Peyer's patch (tissue), 4 donors: ENCODE data around the gene AOC3. TPM values are rescaled to one million over a fixed set of nuclear protein-coding genes. Genes with fewer than 3 reads are reported as not detected.
"Not testable (repeated sequence)": the region's sequence is repeated elsewhere in the genome, so short reads cannot be mapped to it uniquely, and the experiment has no call there.

Experiments
- DNase-seq, 3 donors: peaks; one replicate each; pipeline ENCODE4 v3.0.0-alpha.2; 2017 to 2019
- H3K27ac ChIP-seq, 4 donors: fragments of 200-600 bp; sonication (generic); one replicate each; pipeline ENCODE4 v1.5.1; 2016 to 2019
- H3K27me3 ChIP-seq, 2 donors: fragments of 200-600 bp; sonication (generic); one replicate each; pipeline ENCODE4 v1.5.1; 2019
- H3K36me3 ChIP-seq, 3 donors: fragments of 200-600 bp; sonication (generic); one replicate each; pipeline ENCODE4 v1.5.1; 2016 to 2019
- H3K4me1 ChIP-seq, 4 donors: fragments of 200-600 bp; sonication (generic); one replicate each; pipeline ENCODE4 v1.5.1; 2016 to 2019
- H3K4me3 ChIP-seq, 4 donors: fragments of 200-600 bp; sonication (generic); 1 replicate in 3 of 4; 2 replicates in 1 of 4; pipeline ENCODE4 v1.5.1; 2016 to 2019; ENCODE audit warnings: mild to moderate bottlenecking in 1 of 4
- H3K9me3 ChIP-seq, 4 donors: fragments of 200-600 bp; sonication (generic); one replicate each; pipeline ENCODE4 v1.5.1; 2016 to 2019; ENCODE audit warnings: mild to moderate bottlenecking in 1 of 4
- POLR2A ChIP-seq, 2 donors: fragments of 450-650 bp; IDR thresholded peaks; one replicate each; pipeline ENCODE4 v1.5.1; 2017; ENCODE audit warnings: antibody characterized with exemption in 2 of 2, mild to moderate bottlenecking in 2 of 2, moderate library complexity in 2 of 2
- total RNA-seq, 4 donors: library from RNA; depleted of rRNA; stranded (reverse); fragments of >200 nt; gene quantifications; one replicate each; pipeline ENCODE4 v1.1.0, GENCODE V29; 2016
- TF ChIP-seq, protein P1 (sequence below), 6 experiments: fragments of 450-650 bp in 4 of 6; fragments of 200-600 bp in 2 of 6; sonication (generic) in 1 of 6; IDR thresholded peaks; one replicate each; pipeline ENCODE4 v1.5.1; 2017 to 2019; ENCODE audit warnings: antibody characterized with exemption in 6 of 6, mild to moderate bottlenecking in 3 of 6, moderate library complexity in 1 of 6

The AOC3 gene
- total RNA-seq, 4 donors from 2014 or later = 3.3 to 11.4 (median 7.0) TPM

DNA sequence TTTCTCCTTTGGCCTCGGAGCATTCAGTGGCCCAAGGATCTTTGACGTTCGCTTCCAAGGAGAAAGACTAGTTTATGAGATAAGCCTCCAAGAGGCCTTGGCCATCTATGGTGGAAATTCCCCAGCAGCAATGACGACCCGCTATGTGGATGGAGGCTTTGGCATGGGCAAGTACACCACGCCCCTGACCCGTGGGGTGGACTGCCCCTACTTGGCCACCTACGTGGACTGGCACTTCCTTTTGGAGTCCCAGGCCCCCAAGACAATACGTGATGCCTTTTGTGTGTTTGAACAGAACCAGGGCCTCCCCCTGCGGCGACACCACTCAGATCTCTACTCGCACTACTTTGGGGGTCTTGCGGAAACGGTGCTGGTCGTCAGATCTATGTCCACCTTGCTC, 1.4 kb downstream of the AOC3 start:
- Histone ChIP-seq H3K4me1 (peaks cover 0 to 22% (median 0%) of the 10 kb centered on the region in 4 donors), H3K36me3 (no peaks in the 10 kb centered on the region), H3K4me3 (peak overlapping the region in 2 of 4 donors; percentile 3 to 43), H3K27me3 (no peaks in the 10 kb centered on the region), H3K9me3 (no peaks in the 10 kb centered on the region), H3K27ac (peak overlapping the region; percentile 8 to 76 (median 54))
- no peak for DNase-seq
- TF ChIP-seq, protein P1, sequence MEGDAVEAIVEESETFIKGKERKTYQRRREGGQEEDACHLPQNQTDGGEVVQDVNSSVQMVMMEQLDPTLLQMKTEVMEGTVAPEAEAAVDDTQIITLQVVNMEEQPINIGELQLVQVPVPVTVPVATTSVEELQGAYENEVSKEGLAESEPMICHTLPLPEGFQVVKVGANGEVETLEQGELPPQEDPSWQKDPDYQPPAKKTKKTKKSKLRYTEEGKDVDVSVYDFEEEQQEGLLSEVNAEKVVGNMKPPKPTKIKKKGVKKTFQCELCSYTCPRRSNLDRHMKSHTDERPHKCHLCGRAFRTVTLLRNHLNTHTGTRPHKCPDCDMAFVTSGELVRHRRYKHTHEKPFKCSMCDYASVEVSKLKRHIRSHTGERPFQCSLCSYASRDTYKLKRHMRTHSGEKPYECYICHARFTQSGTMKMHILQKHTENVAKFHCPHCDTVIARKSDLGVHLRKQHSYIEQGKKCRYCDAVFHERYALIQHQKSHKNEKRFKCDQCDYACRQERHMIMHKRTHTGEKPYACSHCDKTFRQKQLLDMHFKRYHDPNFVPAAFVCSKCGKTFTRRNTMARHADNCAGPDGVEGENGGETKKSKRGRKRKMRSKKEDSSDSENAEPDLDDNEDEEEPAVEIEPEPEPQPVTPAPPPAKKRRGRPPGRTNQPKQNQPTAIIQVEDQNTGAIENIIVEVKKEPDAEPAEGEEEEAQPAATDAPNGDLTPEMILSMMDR (IDR thresholded peaks at IDR 0.05) = no peak
- no peak for TF ChIP-seq POLR2A (IDR thresholded peaks at IDR 0.05)

DNA sequence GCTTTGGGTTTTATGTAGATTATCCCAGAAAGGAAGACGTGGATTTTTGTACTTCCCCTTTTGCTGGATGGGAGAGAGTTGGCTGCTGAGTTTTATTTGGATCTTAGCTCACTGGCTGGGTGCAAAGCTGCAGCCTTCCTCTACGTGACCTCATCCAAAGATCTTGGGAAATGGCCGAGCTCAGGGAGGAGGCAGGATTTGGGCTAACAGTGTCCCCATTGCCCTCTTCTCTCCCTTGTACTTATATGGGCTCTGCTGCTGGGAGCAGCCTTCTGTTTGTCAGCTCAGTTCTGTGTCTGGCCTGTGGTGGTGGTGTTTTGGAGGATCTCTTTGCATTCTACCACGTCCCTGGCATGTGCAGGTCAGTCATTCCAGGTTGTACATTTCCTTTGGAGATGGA, 2.0 kb downstream of the AOC3 start:
- H3K27ac ChIP-seq = peak overlapping the region; percentile 8 to 76 (median 54)
- TF ChIP-seq POLR2A (IDR thresholded peaks at IDR 0.05) = no peak
- TF ChIP-seq, protein P1 (IDR thresholded peaks at IDR 0.05) = no peak

DNA sequence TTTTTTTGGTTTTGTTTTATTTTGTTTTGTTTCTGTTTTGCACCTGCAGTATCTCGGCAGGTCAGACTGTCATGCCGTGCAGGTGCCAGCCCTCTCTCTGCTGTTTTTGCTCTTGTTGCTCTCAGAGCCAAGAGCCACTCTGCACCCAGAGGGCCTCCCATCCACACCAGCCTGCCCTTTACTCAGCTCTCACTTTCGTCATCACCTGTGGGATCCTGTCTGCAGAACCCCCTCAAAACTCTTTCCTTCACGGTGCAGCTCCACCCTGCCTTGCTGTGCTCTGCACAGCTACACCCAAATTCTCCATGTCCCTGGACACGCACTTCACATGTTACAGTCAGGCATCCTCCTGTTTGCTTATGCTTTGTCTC, 2.6 kb downstream of the AOC3 start:
- Histone ChIP-seq H3K4me1 (peaks cover 0 to 22% (median 0%) of the 10 kb centered on the region in 4 donors), H3K36me3 (no peaks in the 10 kb centered on the region), H3K9me3 (no peaks in the 10 kb centered on the region), H3K4me3 (peak overlapping the region in 1 of 4 donors; percentile 43), H3K27me3 (no peaks in the 10 kb centered on the region), H3K27ac (peak overlapping the region in 2 of 4 donors; percentile 8 to 76)
- no peak for DNase-seq
- TF ChIP-seq POLR2A (IDR thresholded peaks at IDR 0.05) = no peak
- TF ChIP-seq, protein P1 (IDR thresholded peaks at IDR 0.05) = no peak

More for the DNA sequence above, 2.0 kb downstream of the AOC3 start:
- no peaks in the 10 kb centered on the region for H3K9me3 ChIP-seq
- H3K27me3 ChIP-seq = no peaks in the 10 kb centered on the region
- H3K36me3 ChIP-seq = no peaks in the 10 kb centered on the region
- H3K4me1 ChIP-seq = peaks cover 0 to 22% (median 0%) of the 10 kb centered on the region in 4 donors
- peak overlapping the region in 2 of 4 donors; percentile 12 to 43 for H3K4me3 ChIP-seq
- DNase-seq = no peak

DNA sequence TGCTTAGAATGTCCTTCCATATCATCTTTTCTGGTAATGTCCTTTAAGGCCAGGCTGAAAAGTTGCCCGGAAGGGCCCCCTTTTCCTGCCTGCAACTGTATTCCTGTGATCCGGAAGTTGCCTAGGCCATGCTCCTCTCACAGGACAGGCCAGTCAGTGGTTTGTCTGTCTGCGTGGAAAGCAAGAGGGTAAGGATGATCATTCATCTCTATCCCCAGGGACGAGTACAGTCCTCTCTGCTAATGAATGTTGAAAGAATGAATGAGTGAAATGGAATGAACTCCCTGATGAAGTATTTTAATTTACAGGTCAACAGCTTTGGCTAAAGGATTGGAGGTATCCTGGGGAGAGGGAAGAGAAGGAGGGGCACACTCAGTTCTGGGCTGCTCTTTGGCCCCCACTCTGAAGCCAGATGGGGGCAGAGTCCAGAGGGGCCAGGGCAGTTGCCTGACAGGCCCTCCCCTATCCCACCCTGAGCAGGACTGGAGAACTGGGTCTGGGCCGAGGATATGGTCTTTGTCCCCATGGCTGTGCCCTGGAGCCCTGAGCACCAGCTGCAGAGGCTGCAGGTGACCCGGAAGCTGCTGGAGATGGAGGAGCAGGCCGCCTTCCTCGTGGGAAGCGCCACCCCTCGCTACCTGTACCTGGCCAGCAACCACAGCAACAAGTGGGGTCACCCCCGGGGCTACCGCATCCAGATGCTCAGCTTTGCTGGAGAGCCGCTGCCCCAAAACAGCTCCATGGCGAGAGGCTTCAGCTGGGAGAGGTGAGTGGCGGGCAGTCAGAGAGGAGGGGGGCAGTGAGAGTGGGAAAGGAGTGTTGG, 3.2 kb downstream of the AOC3 start:
- DNase-seq = no peak
- Histone ChIP-seq H3K27me3 (no peaks in the 10 kb centered on the region), H3K9me3 (no peaks in the 10 kb centered on the region), H3K27ac (peak overlapping the region in 2 of 4 donors; percentile 10 to 76), H3K4me1 (peaks cover 0 to 17% (median 0%) of the 10 kb centered on the region in 4 donors), H3K36me3 (no peaks in the 10 kb centered on the region), H3K4me3 (peak overlapping the region in 1 of 4 donors; percentile 43)
- TF ChIP-seq POLR2A (IDR thresholded peaks at IDR 0.05) = no peak
- TF ChIP-seq, protein P1 (IDR thresholded peaks at IDR 0.05) = no peak

DNA sequence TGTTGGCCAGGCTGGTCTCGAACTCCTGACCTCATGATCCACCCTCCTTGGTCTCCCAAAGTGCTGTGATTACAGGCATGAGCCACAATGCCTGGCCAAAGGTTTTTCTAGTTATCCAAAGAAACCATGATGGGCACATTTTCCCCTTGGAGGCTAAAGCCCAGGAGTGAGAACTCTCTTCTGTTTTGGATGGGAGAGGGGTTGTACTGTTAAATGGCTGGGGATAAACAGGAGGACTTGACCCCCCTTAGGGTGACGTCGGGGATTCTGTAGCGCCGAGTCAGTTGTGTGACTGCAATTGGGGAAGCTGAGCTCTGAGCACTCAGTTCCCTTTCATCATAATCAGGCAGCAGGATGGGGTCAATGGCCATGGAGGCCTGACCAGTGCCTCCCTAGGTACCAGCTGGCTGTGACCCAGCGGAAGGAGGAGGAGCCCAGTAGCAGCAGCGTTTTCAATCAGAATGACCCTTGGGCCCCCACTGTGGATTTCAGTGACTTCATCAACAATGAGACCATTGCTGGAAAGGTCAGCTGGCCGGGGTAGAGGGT, 4.1 kb downstream of the AOC3 start:
- H3K36me3 ChIP-seq = no peaks in the 10 kb centered on the region
- no peak for DNase-seq
- H3K4me3 ChIP-seq = no peak overlapping the region
- no peaks in the 10 kb centered on the region for H3K9me3 ChIP-seq
- H3K27me3 ChIP-seq = no peaks in the 10 kb centered on the region
- TF ChIP-seq POLR2A (IDR thresholded peaks at IDR 0.05) = no peak
- TF ChIP-seq, protein P1 (IDR thresholded peaks at IDR 0.05) = no peak
- peaks cover 0 to 7% (median 0%) of the 10 kb centered on the region in 4 donors for H3K4me1 ChIP-seq
- no peak overlapping the region for H3K27ac ChIP-seq

DNA sequence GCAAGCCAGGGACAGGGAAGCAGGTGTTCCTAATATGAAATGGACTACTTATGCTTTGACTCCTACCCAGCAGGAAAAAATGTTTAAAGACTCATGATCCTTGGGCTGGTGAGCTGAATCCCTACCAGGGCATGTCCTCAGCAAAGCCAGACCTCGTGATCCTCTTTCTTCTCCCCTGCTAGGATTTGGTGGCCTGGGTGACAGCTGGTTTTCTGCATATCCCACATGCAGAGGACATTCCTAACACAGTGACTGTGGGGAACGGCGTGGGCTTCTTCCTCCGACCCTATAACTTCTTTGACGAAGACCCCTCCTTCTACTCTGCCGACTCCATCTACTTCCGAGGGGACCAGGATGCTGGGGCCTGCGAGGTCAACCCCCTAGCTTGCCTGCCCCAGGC, 5.1 kb downstream of the AOC3 start:
- not testable (repeated sequence) for DNase-seq, H3K36me3 ChIP-seq, H3K9me3 ChIP-seq, H3K4me3 ChIP-seq, H3K27ac ChIP-seq, H3K27me3 ChIP-seq, H3K4me1 ChIP-seq

DNA sequence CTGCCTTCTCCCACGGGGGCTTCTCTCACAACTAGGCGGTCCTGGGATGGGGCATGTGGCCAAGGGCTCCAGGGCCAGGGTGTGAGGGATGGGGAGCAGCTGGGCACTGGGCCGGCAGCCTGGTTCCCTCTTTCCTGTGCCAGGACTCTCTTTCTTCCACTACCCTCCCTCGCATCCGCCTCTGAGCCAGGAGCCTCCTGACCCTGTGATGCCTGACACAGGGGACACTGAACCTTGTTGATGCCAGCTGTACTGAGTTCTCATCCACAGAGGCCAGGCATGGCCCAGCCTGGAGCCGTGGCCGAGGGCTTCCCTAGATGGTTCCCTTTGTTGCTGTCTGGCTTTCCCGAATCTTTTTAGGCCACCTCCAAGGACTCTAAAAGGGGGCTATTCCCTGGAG, 5.5 kb downstream of the AOC3 start:
- H3K4me3 ChIP-seq, H3K27me3 ChIP-seq, H3K4me1 ChIP-seq, H3K36me3 ChIP-seq, DNase-seq, H3K9me3 ChIP-seq, H3K27ac ChIP-seq: not testable (repeated sequence)
